Chondrocyte (in vitro differentiated cells): ENCODE data around the gene MX2. TPM values are rescaled to one million over a fixed set of nuclear protein-coding genes. Genes with fewer than 3 reads are reported as not detected.

ENCODE experiments used
- DNase-seq: peaks from one replicate; pipeline ENCODE4 v3.0.0; 2021; ENCODE audit warnings: mixed read lengths, low spot score
- H3K27ac Mint-ChIP-seq: one replicate; pipeline ENCODE4 v1.8.0; 2021; ENCODE audit warnings: mild to moderate bottlenecking, moderate library complexity, mixed read lengths; ENCODE audit not compliant: unreplicated experiment
- H3K27me3 Mint-ChIP-seq: 2 replicates; pipeline ENCODE4 v1.8.0; 2021; ENCODE audit warnings: low read depth, mixed read lengths
- H3K36me3 Mint-ChIP-seq: 2 replicates; pipeline ENCODE4 v1.8.0; 2021; ENCODE audit warnings: low read depth, mixed read lengths
- H3K4me1 Mint-ChIP-seq: 2 replicates; pipeline ENCODE4 v1.8.0; 2021; ENCODE audit warnings: low read depth, mild to moderate bottlenecking, mixed read lengths
- H3K4me3 Mint-ChIP-seq: one replicate; pipeline ENCODE4 v1.8.0; 2021; ENCODE audit warnings: mild to moderate bottlenecking, moderate library complexity, mixed read lengths; ENCODE audit not compliant: unreplicated experiment
- H3K9me3 Mint-ChIP-seq: 2 replicates; pipeline ENCODE4 v1.8.0; 2021; ENCODE audit warnings: low read depth, mixed read lengths
- CTCF ChIP-seq: fragments of 200-600 bp; sonication (generic); IDR thresholded peaks from 2 replicates; pipeline ENCODE4 v1.5.0; 2021; ENCODE audit warnings: antibody characterized with exemption, mild to moderate bottlenecking, moderate library complexity
- total RNA-seq: library from RNA; stranded (reverse); gene quantifications from 3 replicates; pipeline ENCODE4 v1.2.1, GENCODE V29; 2021

The MX2 gene
- total RNA-seq, 1 donor from 2014 or later = not detected

DNA sequence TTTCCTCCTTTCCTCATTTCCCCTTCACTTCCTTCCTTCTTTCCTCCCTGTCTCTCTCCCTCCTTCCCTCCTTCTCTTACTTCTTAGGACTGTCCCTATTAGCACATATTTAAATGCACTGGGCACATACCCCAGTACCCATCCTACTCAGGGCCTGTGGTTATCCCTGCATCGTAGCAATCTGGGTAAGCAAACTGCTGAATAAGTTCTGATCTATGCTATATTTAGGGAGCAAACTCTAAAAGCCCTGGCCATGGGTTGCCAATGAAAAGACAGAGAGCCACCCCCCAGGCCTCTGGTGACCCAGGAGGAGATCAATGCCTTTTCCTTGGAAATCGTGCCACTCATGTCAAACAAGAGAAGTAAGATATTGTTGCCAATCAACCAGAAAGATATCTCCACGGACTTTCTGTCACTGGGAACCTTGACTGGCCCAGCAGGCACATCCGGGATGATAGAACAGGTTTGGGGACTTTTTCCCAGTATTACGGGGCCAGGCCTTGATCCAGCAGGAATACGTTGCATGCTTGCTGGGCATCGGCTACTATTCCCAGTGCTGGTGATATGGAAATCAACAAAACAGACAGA lies 39.8 kb upstream of the MX2 start:
- TF ChIP-seq CTCF = no peak
- peaks cover 28% of the 10 kb centered on the region for H3K27me3 Mint-ChIP-seq
- peaks cover 3% of the 10 kb centered on the region for H3K4me1 Mint-ChIP-seq
- H3K9me3 Mint-ChIP-seq = no peaks in the 10 kb centered on the region
- H3K36me3 Mint-ChIP-seq = no peaks in the 10 kb centered on the region
- no peak overlapping the region for H3K27ac Mint-ChIP-seq
- no peak overlapping the region for H3K4me3 Mint-ChIP-seq
- no peak for DNase-seq

- H3K4me1 Mint-ChIP-seq = no peaks in the 10 kb centered on the region
- no peak for DNase-seq
- H3K4me3 Mint-ChIP-seq = no peak overlapping the region
- H3K27ac Mint-ChIP-seq = no peak overlapping the region
- TF ChIP-seq CTCF = no peak
- no peaks in the 10 kb centered on the region for H3K9me3 Mint-ChIP-seq
- no peaks in the 10 kb centered on the region for H3K36me3 Mint-ChIP-seq
- peaks cover 21% of the 10 kb centered on the region for H3K27me3 Mint-ChIP-seq
Observed at GRCh38 chr21:41322496-41323382, 39.1 kb upstream of the MX2 start.

GRCh38 chr21:41325138-41325912 lies 36.5 kb upstream of the MX2 start:
- Mint-ChIP-seq H3K36me3 (no peaks in the 10 kb centered on the region), H3K4me3 (no peak overlapping the region), H3K9me3 (no peaks in the 10 kb centered on the region), H3K27me3 (peaks cover 9% of the 10 kb centered on the region), H3K27ac (no peak overlapping the region), H3K4me1 (no peaks in the 10 kb centered on the region)
- TF ChIP-seq CTCF = no peak
- DNase-seq = no peak

DNA sequence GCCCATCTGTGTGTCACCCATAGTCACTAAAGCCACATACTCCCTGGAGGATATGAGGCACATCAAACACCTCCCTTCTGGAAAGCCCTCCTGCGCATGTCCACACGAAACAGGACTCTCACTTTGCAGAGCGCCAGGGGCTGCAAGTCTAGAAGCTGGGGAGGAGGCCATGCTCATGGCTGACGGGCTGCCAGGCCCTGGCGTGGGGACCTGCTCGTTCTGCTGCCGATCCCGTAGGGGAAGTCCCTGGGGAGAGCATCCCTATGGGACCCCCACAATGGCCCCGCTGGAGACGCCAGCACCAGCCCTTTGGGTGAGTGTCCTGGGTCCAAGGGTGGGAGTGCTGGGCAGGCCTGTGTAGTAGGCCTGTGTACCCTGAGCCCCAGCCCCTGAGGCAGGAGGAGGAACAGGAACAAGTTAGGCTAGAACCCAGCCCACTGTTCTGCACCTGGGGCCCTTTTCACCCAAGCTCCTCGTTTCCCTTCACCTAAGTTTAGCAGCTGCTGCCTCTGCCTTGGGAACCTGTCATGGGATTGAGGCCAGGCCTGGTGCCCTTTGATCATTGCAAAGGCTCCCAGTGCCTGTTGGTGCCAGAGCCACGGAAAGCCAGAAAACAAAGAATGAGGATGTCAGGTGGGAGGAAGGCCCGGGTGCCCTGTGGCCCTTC lies 35.3 kb upstream of the MX2 start:
- Mint-ChIP-seq H3K9me3 (no peaks in the 10 kb centered on the region), H3K4me1 (no peaks in the 10 kb centered on the region), H3K36me3 (no peaks in the 10 kb centered on the region), H3K4me3 (no peak overlapping the region), H3K27ac (no peak overlapping the region), H3K27me3 (peaks cover 12% of the 10 kb centered on the region)
- no peak for TF ChIP-seq CTCF
- no peak for DNase-seq

GRCh38 chr21:41327753-41328152 lies 34.1 kb upstream of the MX2 start:
- Mint-ChIP-seq H3K4me3 (no peak overlapping the region), H3K9me3 (peaks cover 5% of the 10 kb centered on the region), H3K27me3 (peaks cover 19% of the 10 kb centered on the region), H3K36me3 (no peaks in the 10 kb centered on the region), H3K27ac (no peak overlapping the region), H3K4me1 (no peaks in the 10 kb centered on the region)
- no peak for TF ChIP-seq CTCF
- DNase-seq = no peak
